ENCODE measurements around the gene ATF3.

- TF ChIP-seq POLR2AphosphoS5 (IDR thresholded peaks at IDR 0.05; ENCODE audit: low read depth, low read length), result no peak
- no peak for TF ChIP-seq TAF1 (IDR thresholded peaks at IDR 0.05; ENCODE audit: borderline replicate concordance, insufficient read depth, low read length)
Measured at GRCh38 chr1:212587888-212588510, 20.6 kb upstream of the ATF3 start.

Data from PFSK-1 (cell line).